NB4 (cell line): Measurements from ENCODE around the gene DTNA.

Experiments used
- CTCF ChIP-seq: IDR thresholded peaks from one replicate; pipeline ENCODE4 v1.5.1; 2012; ENCODE audit warnings: low read depth, low read length
- MAX ChIP-seq: IDR thresholded peaks from 2 replicates; pipeline ENCODE4 v1.6.1; 2011; ENCODE audit warnings: low read depth, low read length
- POLR2A ChIP-seq: IDR thresholded peaks from 2 replicates; pipeline ENCODE4 v1.6.1; 2011; ENCODE audit warnings: mild to moderate bottlenecking; ENCODE audit not compliant: insufficient read length; ENCODE audit errors: extremely low read depth

- TF ChIP-seq MAX (no peak), POLR2A (no peak), CTCF (no peak)
Measured at GRCh38 chr18:34740724-34741123, 30.6 kb downstream of the DTNA start.
